NCI-H2196 treated with DMSO at 0.1 percent for 48 hours (cell line): Measurements from ENCODE around the gene EML6.

Experiments used
- DNase-seq: peaks from one replicate; lab custom pipeline; 2025; ENCODE audit not compliant: unreplicated experiment; lab: John Stamatoyannopoulos, UW

The EML6 gene

GRCh38 chr2:54789878-54790277 lies 66.4 kb downstream of the EML6 start:
- no peak for DNase-seq

DNA sequence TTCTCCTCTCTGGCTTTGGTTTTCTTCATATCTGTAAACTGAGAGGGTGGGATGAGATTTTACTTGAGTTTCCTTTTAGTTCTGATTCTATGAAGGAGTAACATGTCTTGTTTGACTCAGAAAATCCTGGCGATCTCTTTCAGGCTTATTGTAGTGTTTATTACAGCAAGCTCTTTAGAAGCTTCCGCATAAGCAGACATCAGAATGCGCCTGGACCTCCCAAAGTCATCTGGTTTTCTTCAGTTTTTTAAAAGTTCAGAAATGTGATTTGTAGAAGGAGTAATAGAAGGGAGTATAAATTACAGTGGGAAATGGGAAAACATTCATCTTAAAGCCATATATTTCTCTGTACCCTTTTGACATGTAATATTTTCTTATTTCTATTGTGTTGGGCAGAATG lies 68.4 kb downstream of the EML6 start:
- DNase-seq: no peak

DNA sequence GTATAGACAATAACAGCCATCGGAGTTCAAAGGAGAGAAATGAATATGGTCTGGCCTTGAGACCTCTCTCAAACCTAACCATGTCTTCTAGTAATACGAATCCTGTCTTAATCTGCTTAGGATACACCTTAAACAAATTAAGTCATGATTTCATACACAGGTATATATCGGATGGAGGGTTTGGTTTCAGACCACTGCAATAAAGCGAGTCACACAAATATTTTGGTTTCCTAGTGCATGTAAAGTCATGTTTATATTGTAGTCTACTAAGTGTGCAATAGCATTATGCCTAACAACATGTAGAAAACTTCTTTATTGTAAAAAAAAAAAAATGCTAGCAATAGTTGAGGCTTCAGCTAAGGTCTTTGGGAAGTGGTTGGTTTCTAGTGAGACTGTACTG lies 73.8 kb downstream of the EML6 start:
- no peak for DNase-seq

DNA sequence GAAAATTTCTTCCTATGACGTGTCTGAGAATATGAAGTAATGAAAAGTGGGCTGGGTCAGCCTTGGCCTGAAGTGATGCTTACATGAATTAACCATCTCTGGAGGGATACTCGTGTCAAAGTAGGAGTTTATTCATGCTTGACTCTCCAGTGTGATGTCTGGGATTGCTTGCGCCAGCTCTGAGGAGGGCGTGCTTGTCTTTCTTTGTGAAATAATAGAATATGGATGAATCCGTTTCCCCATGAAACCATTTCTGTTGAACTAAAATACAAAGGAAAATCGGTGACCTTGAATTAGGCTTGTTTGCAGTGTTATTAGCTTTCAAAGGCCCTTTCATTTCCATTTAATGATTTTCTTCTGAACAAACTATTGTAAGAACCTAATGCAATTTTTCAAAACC lies 77.9 kb downstream of the EML6 start:
- DNase-seq: no peak

DNA sequence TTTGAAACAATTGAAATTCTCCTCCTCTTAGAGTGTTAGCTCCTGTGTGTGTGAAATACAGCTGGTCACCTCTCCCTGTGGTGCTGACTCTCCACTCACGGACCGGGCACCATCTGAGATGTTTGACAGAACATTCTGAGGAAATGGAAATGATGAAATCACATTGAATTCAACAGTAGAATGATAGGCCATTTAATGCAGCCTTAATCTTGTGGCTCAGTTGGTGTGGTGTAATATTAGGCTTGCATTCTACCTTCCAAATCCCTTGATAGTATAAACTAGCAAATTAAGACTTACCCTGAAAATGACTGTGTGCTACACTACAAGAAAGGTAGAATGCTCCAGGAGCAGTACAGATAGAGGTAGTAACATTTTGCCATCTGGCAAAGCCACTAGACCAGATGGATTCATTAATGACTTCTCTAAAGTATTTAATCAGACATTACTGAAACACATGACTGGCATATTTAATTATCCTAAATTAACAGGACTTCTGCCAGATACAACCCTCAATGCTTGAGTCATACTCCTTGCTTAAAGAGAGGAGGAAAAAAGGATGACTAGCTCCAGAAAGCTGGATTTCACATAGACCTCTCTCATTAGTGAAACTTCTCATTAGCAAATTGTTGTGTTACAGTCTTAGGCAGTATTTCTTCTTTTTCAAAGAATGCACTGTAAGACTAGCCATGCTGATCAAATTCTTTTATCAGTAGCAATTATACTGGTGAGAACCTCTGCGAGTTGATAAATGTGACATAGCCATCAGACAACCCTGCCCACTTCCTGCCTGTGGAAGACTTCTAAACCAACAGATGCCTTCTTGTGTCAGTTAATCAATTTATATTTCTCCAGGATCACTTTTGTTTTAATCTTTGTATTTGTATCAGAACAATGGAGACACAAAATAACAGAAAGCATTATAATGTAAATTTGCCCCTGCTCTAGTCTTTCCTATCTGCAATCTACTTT lies 80.6 kb downstream of the EML6 start:
- DNase-seq: no peak

GRCh38 chr2:54805255-54805654 lies 81.8 kb downstream of the EML6 start:
- no peak for DNase-seq

- no peak for DNase-seq
Observed at GRCh38 chr2:54806975-54807374, 83.5 kb downstream of the EML6 start.

DNA sequence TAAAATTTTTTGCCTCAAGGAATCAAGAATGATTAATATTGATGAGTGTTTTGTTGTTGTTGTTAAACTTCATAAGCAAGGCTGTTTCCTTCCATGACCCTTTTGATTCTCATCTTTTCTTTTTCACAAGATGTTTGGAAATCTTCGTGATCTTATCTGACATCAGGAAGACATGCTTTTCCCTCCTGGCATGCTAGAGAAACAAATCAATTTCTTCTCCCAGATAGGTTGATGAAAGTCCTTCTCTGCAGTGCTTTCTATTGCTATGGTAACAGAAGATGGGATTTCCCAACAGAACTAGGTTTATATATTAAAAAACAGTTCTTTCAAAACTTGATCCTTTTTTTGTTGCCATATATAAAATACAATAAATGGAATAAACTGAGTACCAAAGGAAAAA lies 85.2 kb downstream of the EML6 start:
- DNase-seq: no peak

DNA sequence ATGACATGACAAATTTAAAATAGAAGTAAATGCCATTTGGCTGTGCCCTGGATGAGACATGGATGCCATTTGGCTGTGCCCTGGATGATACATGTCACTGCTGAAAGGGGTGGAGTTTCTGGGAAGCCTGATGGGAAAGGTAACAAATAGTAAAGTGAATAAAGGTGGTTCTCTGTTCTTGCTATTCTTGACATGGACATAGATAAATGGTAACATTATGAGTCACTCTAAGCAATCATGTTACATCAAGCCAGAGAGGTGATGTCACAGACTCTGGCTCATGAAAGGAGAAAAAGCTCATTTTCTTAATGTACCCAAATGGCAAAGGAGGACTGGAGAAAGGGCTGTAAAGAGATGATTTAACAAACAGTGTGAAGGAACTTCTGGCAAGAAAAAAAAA lies 86.4 kb downstream of the EML6 start:
- DNase-seq: no peak

- no peak for DNase-seq
Observed at GRCh38 chr2:54810246-54810645, 86.8 kb downstream of the EML6 start.

DNA sequence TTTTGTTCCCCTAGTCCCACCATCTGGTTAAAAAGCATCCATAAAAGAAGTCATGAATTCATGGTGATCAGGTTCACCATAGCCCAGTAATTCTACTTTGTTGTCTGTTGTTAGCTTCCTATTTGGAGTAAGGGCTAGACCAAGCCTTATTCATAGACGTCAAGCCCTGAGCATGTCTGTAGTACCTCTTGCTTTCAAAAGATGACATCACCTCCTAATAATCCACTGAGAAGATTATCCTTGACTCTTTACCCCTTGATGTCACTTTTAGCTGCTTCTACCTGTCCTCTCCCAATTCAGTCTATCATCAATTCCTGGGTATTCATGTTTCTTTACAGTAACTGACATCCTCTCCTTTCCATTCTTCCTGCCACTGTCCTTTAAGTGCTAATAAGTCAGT lies 90.1 kb downstream of the EML6 start:
- no peak for DNase-seq

GRCh38 chr2:54814389-54815147 lies 91.1 kb downstream of the EML6 start:
- DNase-seq: no peak

DNA sequence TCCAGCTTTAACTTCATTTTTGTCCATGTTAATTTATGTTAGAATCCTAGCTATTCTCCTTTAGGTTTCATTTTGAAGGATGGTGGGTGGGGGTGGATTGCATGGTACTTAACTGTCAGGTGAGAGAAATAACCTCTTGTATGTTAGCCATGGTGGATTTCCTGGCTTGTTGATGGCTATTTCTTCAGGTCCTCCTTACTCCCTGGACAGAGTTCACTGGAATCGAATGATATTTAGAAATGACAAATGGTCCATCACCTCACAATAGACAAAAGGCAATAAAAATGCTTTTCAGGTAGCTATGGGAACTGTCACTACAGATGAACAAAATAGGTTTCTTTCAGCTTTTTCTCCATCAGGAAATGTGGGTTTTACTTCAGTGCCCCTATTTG lies 91.7 kb downstream of the EML6 start:
- DNase-seq: no peak

GRCh38 chr2:54818226-54818625 lies 94.8 kb downstream of the EML6 start:
- DNase-seq: no peak

- DNase-seq: no peak
Observed at GRCh38 chr2:54820558-54820957, 97.1 kb downstream of the EML6 start.

DNA sequence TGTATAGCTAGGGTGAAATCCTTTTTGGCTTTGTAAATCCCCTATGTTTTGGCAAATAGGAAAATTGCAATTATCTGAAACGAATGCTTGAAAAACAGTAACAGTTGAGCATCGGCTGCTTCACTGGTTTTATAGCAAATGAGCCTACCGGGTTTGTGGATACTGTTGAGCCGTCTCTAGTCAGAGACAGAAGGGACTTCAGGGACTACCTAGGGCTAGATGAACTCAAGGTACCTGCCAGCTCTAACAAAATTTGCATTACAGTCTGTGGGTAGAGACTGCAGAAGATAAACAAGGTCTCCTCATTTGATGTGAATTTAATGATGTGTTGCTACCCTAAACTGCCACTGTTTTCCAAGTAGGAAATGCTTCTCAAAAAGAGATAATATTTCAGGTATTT lies 101.1 kb downstream of the EML6 start:
- no peak for DNase-seq

- no peak for DNase-seq
Observed at GRCh38 chr2:54830546-54830945, 107.1 kb downstream of the EML6 start.

DNA sequence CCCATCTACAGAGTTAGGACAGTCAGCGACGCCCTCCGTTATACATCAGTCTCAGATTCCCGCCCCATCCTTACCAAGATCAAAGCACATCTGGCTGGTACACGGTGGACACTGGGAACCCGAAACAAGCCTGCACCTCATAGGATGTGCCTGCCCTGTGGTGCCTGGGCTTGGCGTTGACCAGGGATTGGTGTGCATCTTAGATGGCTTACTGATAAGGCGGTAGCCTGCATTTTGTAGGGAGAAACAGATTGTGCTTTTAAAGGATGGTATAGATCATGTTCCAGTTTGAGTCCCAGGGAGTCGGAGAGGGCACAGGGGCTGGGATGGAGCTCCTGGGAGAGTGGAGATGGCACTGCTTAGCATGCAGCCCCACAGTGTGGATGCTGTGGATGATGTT lies 108.0 kb downstream of the EML6 start:
- DNase-seq: no peak

DNA sequence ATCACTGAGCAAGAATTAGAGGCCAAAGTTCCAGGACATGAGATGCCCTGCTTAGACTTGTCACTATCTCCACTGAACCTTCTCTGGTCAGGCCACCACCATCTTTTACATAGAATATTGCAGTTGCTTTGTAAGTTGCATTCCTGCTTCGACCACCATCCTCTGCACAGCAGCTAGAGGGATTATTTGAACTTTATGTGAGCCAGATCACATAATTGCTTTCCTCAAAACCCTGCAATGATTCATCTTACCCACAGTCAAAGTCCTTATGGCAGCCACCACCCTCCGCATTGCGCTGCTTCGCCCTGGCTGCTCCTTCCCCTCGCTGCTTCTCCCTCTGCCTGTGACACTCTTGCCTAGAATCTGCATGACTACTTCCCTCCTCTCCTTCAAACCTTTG lies 111.3 kb downstream of the EML6 start:
- no peak for DNase-seq

- no peak for DNase-seq
Observed at GRCh38 chr2:54836477-54836876, 113.0 kb downstream of the EML6 start.

DNA sequence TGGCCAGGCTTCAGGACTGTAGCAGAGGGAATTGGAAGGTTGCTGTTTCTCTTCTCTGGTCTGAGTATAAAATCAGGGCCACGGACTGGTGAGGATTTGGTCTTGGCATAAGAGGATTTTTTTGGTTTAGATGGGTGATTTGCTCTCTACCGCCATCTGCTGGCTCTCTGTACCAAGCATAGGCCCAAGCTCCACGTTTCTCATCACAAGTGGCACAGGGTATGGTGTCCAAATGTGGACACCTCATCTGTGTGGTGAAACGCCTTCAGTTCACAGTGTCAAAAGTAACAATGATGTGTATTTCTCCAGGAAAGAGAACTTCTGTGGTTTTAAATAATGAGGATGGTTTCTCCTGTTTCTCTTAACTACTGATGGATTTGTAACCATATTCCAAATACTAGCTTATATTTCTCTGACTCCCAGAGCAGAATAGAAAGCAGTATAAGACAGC lies 115.1 kb downstream of the EML6 start:
- no peak for DNase-seq
